Hepatocyte (in vitro differentiated cells): ENCODE results near the gene OXER1. TPM values are rescaled to one million over a fixed set of nuclear protein-coding genes. Genes with fewer than 3 reads are reported as not detected.

ENCODE experiments used
- DNase-seq: peaks from one replicate; pipeline ENCODE4 v3.0.0-alpha.2; 2016; ENCODE audit warnings: low spot score
- H2AFZ ChIP-seq: fragments of 200-600 bp; sonication (generic); 2 replicates; pipeline ENCODE4 v1.6.0; 2016; ENCODE audit warnings: antibody characterized with exemption, mild to moderate bottlenecking
- H3K27ac ChIP-seq: fragments of 200-600 bp; sonication (generic); 2 replicates; pipeline ENCODE4 v1.5.1; 2016; ENCODE audit warnings: mild to moderate bottlenecking
- H3K27me3 ChIP-seq: fragments of 200-600 bp; sonication (generic); 2 replicates; pipeline ENCODE4 v1.6.1; 2016
- H3K36me3 ChIP-seq: fragments of 200-600 bp; sonication (generic); replicated peaks from 2 replicates; pipeline ENCODE4 v1.5.1; 2016; ENCODE audit warnings: low read depth; ENCODE audit not compliant: insufficient read depth
- H3K4me1 ChIP-seq: fragments of 200-600 bp; sonication (generic); 2 replicates; pipeline ENCODE4 v1.5.1; 2016; ENCODE audit warnings: mild to moderate bottlenecking, moderate library complexity; ENCODE audit not compliant: insufficient read depth
- H3K4me2 ChIP-seq: fragments of 200-600 bp; sonication (generic); 2 replicates; pipeline ENCODE4 v1.6.0; 2016
- H3K4me3 ChIP-seq: fragments of 200-600 bp; sonication (generic); 2 replicates; pipeline ENCODE4 v1.5.1; 2016; ENCODE audit warnings: mild to moderate bottlenecking
- H3K79me2 ChIP-seq: fragments of 200-600 bp; sonication (generic); 2 replicates; pipeline ENCODE4 v1.6.0; 2017; ENCODE audit warnings: mild to moderate bottlenecking
- H3K9me2 ChIP-seq: fragments of 200-600 bp; sonication (generic); replicated peaks from 2 replicates; pipeline ENCODE4 v1.6.0; 2017; ENCODE audit warnings: mild to moderate bottlenecking; ENCODE audit not compliant: insufficient read depth
- H3K9me3 ChIP-seq: fragments of 200-600 bp; sonication (generic); 2 replicates; pipeline ENCODE4 v1.5.1; 2016; ENCODE audit warnings: low read depth, mild to moderate bottlenecking
- H4K20me1 ChIP-seq: fragments of 200-600 bp; sonication (generic); 2 replicates; pipeline ENCODE4 v1.6.0; 2016; ENCODE audit warnings: mild to moderate bottlenecking; ENCODE audit not compliant: insufficient read depth, poor library complexity, severe bottlenecking
- CTCF ChIP-seq: fragments of 200-600 bp; sonication (generic); IDR thresholded peaks from 2 replicates; pipeline ENCODE4 v1.5.1; 2016; ENCODE audit warnings: antibody characterized with exemption, mild to moderate bottlenecking; ENCODE audit not compliant: poor library complexity
- EZH2 ChIP-seq: fragments of 200-600 bp; sonication (generic); IDR thresholded peaks from 2 replicates; pipeline ENCODE4 v1.6.1; 2016; ENCODE audit warnings: antibody characterized with exemption, mild to moderate bottlenecking, borderline replicate concordance
- EZH2phosphoT487 ChIP-seq: fragments of 200-600 bp; sonication (generic); IDR thresholded peaks from one replicate; pipeline ENCODE4 v1.6.1; 2018; ENCODE audit warnings: antibody characterized with exemption, mild to moderate bottlenecking, low read depth, moderate library complexity; ENCODE audit not compliant: unreplicated experiment, severe bottlenecking
- WGBS: methylation state at CpG from one replicate; pipeline ENCODE4 v1.1.6; 2016; ENCODE audit warnings: low lambda C conversion rate; ENCODE audit errors: missing lambda C conversion rate; 5-methylcytosine and 5-hydroxymethylcytosine counted together
- polyA plus RNA-seq: library from polyadenylated mRNA; unstranded; fragments of >200 nt; fragmentation: Nextera tagmentation; extraction: Ambion mirVana; gene quantifications from 2 replicates; pipeline ENCODE4 v1.2.1, GENCODE V29; 2016
- small RNA-seq: library from RNA; depleted of rRNA; stranded (forward); fragments of <200 nt; gene quantifications from one replicate; pipeline ENCODE3, GENCODE V24; 2014
- total RNA-seq: library from RNA; depleted of rRNA; stranded (reverse); fragments of >200 nt; gene quantifications from 2 replicates; pipeline ENCODE4 v1.2.3, GENCODE V29; 2014

The OXER1 gene
- total and polyA plus RNA-seq, 2 experiments from 2014 or later, result 5.1 to 9.5 TPM

- no peaks in the 10 kb centered on the region for H4K20me1 ChIP-seq
- 72% methylated on average over 2 of the region's 2 CpGs for WGBS
- H3K27me3 ChIP-seq, result no peaks in the 10 kb centered on the region
- H3K9me3 ChIP-seq, result no peaks in the 10 kb centered on the region
- no peaks in the 10 kb centered on the region for H3K9me2 ChIP-seq
- H3K4me1 ChIP-seq, result no peaks in the 10 kb centered on the region
- no peaks in the 10 kb centered on the region for H3K79me2 ChIP-seq
- H3K4me3 ChIP-seq, result no peak overlapping the region
- TF ChIP-seq EZH2 (no peak), CTCF (no peak), EZH2phosphoT487 (no peak)
- no peak overlapping the region for H3K27ac ChIP-seq
- H3K36me3 ChIP-seq, result no peaks in the 10 kb centered on the region
- no peak for DNase-seq
- no peak overlapping the region for H3K4me2 ChIP-seq
- H2AFZ ChIP-seq, result no peak overlapping the region
These were observed 51.0 kb downstream of the OXER1 start for GRCh38 chr2:42712934-42713333.

Small RNA genes within 50 kb of the gene (small RNA-seq; reads per million reads assigned to genes)
- gene RNU6-137P, result not detected

Other genes with a start within 250 kb of the OXER1 start
- gene MTA3, start 195.5 kb downstream of the OXER1 start, total RNA-seq, result 34.6 and 38.7 TPM in 2 replicates
- 36.1 and 44.3 TPM in 2 replicates for gene MTA3, start 195.5 kb downstream of the OXER1 start, polyA plus RNA-seq
- gene HAAO, start 28.4 kb upstream of the OXER1 start, total RNA-seq, result 18.1 and 22.0 TPM in 2 replicates
- 29.4 and 35.4 TPM in 2 replicates for gene HAAO, start 28.4 kb upstream of the OXER1 start, polyA plus RNA-seq